Liver (tissue), 9 donors: ENCODE results near the gene COPZ2. TPM values are rescaled to one million over a fixed set of nuclear protein-coding genes. Genes with fewer than 3 reads are reported as not detected.

Experiments used
- DNase-seq: peaks from one replicate; pipeline ENCODE4 v3.0.0-alpha.2; 2017; ENCODE audit warnings: low spot score
- H3K27ac ChIP-seq, 2 donors: one replicate each; pipeline ENCODE4 v1.7.0; 2013; ENCODE audit warnings: inconsistent platforms in 2 of 2, low read length in 2 of 2, control low read depth in 1 of 2, low read depth in 1 of 2, mild to moderate bottlenecking in 1 of 2
- H3K27me3 ChIP-seq, 4 donors: one replicate each; pipeline versions ENCODE4 v1.6.1 to v1.7.0; 2013; ENCODE audit warnings: low read length in 3 of 4, inconsistent platforms in 1 of 4, mild to moderate bottlenecking in 1 of 4, moderate library complexity in 1 of 4; ENCODE audit not compliant: control insufficient read depth in 4 of 4, insufficient read depth in 4 of 4
- H3K36me3 ChIP-seq, 4 donors: one replicate each; pipeline versions ENCODE4 v1.6.1 to v1.7.0; 2013; ENCODE audit warnings: low read length in 3 of 4, mild to moderate bottlenecking in 3 of 4, low read depth in 1 of 4, moderate library complexity in 1 of 4; ENCODE audit not compliant: control insufficient read depth in 4 of 4, insufficient read depth in 3 of 4
- H3K4me1 ChIP-seq, 4 donors: one replicate each; pipeline versions ENCODE4 v1.6.1 to v1.7.0; 2013; ENCODE audit warnings: low read length in 3 of 4, mild to moderate bottlenecking in 3 of 4, moderate library complexity in 1 of 4; ENCODE audit not compliant: control insufficient read depth in 4 of 4, insufficient read depth in 4 of 4
- H3K4me3 ChIP-seq, 3 donors: one replicate each; pipeline versions ENCODE4 v1.6.1 to v1.7.0; 2013; ENCODE audit warnings: low read length in 3 of 3, control low read depth in 1 of 3, low read depth in 1 of 3, mild to moderate bottlenecking in 1 of 3
- H3K9ac ChIP-seq, 2 donors: one replicate each; pipeline ENCODE4 v1.7.0; 2013; ENCODE audit warnings: low read length in 2 of 2, mild to moderate bottlenecking in 2 of 2, moderate library complexity in 2 of 2, control low read depth in 1 of 2, low read depth in 1 of 2
- H3K9me3 ChIP-seq, 4 donors: one replicate each; pipeline versions ENCODE4 v1.6.1 to v1.7.0; 2013; ENCODE audit warnings: low read length in 3 of 4; ENCODE audit not compliant: control insufficient read depth in 4 of 4
- EGR1 ChIP-seq, 2 donors: IDR thresholded peaks; 2 replicates each; pipeline ENCODE4 v1.6.1; 2016 to 2018; ENCODE audit warnings: antibody characterized with exemption in 2 of 2, low read depth in 2 of 2
- FOXA1 ChIP-seq: IDR thresholded peaks from 2 replicates; pipeline ENCODE4 v1.6.1; 2016; ENCODE audit warnings: antibody characterized with exemption
- FOXA2 ChIP-seq: IDR thresholded peaks from 2 replicates; pipeline ENCODE4 v1.6.1; 2016; ENCODE audit warnings: antibody characterized with exemption
- GABPA ChIP-seq, 2 donors: IDR thresholded peaks in 1 of 2; conservative IDR thresholded peaks in 1 of 2; 2 replicates each; pipeline ENCODE4 v1.6.1; 2016; ENCODE audit warnings: antibody characterized with exemption in 2 of 2, mild to moderate bottlenecking in 1 of 2, moderate library complexity in 1 of 2
- HNF4A ChIP-seq, 2 donors: conservative IDR thresholded peaks; 2 replicates each; pipeline ENCODE4 v1.6.1; 2016; ENCODE audit warnings: antibody characterized with exemption in 2 of 2, mild to moderate bottlenecking in 2 of 2
- HNF4G ChIP-seq: IDR thresholded peaks from 2 replicates; pipeline ENCODE4 v1.6.1; 2016; ENCODE audit warnings: antibody characterized with exemption
- JUND ChIP-seq, 2 donors: IDR thresholded peaks; 2 replicates each; pipeline ENCODE4 v1.6.1; 2016; ENCODE audit warnings: antibody characterized with exemption in 2 of 2
- NR2F2 ChIP-seq: IDR thresholded peaks from 2 replicates; pipeline ENCODE4 v1.6.1; 2016; ENCODE audit warnings: antibody characterized with exemption
- RAD21 ChIP-seq, 2 donors: IDR thresholded peaks; 2 replicates each; pipeline ENCODE4 v1.6.1; 2016; ENCODE audit warnings: antibody characterized with exemption in 2 of 2, mild to moderate bottlenecking in 2 of 2
- RXRA ChIP-seq, 2 donors: IDR thresholded peaks; 2 replicates each; pipeline ENCODE4 v1.6.1; 2017 to 2018; ENCODE audit warnings: antibody characterized with exemption in 2 of 2, mild to moderate bottlenecking in 1 of 2
- SP1 ChIP-seq: IDR thresholded peaks from 2 replicates; pipeline ENCODE4 v1.6.1; 2018; ENCODE audit warnings: antibody characterized with exemption, mild to moderate bottlenecking
- TAF1 ChIP-seq: conservative IDR thresholded peaks from 2 replicates; pipeline ENCODE4 v1.6.1; 2016; ENCODE audit warnings: antibody characterized with exemption, mild to moderate bottlenecking
- YY1 ChIP-seq: IDR thresholded peaks from 2 replicates; pipeline ENCODE4 v1.6.1; 2016; ENCODE audit warnings: antibody characterized with exemption, mild to moderate bottlenecking
- WGBS: extraction: QIAGEN DNeasy Blood & Tissue Kit; methylation state at CpG from one replicate; pipeline ENCODE4 v1.1.7; 2013; 5-methylcytosine and 5-hydroxymethylcytosine counted together
- polyA plus RNA-seq, 2 donors: library from polyadenylated mRNA; stranded (reverse) in 1 of 2; unstranded in 1 of 2; fragments of 200-250 nt in 1 of 2; fragments of >200 nt in 1 of 2; fragmentation: Nextera tagmentation in 1 of 2; extraction: Ambion mirVana in 1 of 2; gene quantifications; one replicate each; pipeline versions ENCODE4 v1.2.1 to v1.2.3, GENCODE V29; 2013 to 2015
- total RNA-seq, 2 donors: library from RNA; depleted of rRNA; stranded (reverse); fragments of >200 nt; gene quantifications; one replicate each; pipeline ENCODE4 v1.2.3, GENCODE V29; 2014
- TF ChIP-seq, protein P1 (sequence below): IDR thresholded peaks from 2 replicates; pipeline ENCODE4 v1.6.1; 2016; ENCODE audit warnings: antibody characterized with exemption
- TF ChIP-seq, protein P2 (sequence below): IDR thresholded peaks from 2 replicates; pipeline ENCODE4 v1.6.1; 2016; ENCODE audit warnings: antibody characterized with exemption
- TF ChIP-seq, protein P3 (sequence below): fragments of 150-350 bp; IDR thresholded peaks from 2 replicates; pipeline ENCODE4 v1.5.1; 2017; ENCODE audit warnings: improper control_type of control experiment, low read depth, low read length; ENCODE audit not compliant: missing input control
- TF ChIP-seq, protein P4 (sequence below): IDR thresholded peaks from 2 replicates; pipeline ENCODE4 v1.6.1; 2016; ENCODE audit warnings: antibody characterized with exemption, mild to moderate bottlenecking
- TF ChIP-seq, protein P5 (sequence below): IDR thresholded peaks from 2 replicates; pipeline ENCODE4 v1.6.1; 2016; ENCODE audit warnings: antibody characterized with exemption
- donor health status: healthy.
- donor health status: healthy.
- donor health status: healthy.
- donor health status: healthy.
- donor health status: healthy.

The COPZ2 gene
- total and polyA plus RNA-seq, 4 donors = 2.6 to 38.1 (median 17.8) TPM

DNA sequence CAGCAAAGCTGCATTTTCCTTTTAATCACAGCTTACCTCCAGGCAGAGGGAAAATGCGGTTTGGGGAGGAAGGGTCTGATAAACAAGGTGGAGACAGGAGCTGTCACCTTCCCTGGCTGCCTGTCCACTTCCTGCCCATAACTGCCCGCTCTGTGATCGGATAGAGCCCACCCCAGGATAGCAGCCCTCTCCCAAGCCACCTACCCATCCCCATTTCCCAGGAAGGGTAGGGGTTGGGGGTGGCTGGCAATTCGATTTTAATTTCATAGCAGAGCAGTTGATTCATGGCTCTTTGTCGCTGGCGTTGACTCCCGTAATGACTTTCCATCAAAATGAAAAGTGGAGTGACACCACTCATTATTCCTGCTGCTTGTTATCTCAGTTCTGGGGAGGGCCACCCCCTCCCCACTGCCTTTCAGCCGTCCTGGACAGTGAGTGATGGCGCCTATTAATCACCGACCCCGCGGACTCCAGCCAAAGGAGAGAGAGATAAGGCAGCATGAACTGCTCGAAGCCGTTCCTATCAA lies 55.4 kb downstream of the COPZ2 start:
- Histone ChIP-seq H3K36me3 (peaks cover 7 to 64% (median 48%) of the 10 kb centered on the region in 4 donors), H3K27me3 (no peaks in the 10 kb centered on the region), H3K9ac (no peak overlapping the region), H3K27ac (no peak overlapping the region), H3K4me3 (no peak overlapping the region), H3K4me1 (peaks cover 0 to 5% (median 1%) of the 10 kb centered on the region in 4 donors), H3K9me3 (no peaks in the 10 kb centered on the region)
- TF ChIP-seq, protein P1, sequence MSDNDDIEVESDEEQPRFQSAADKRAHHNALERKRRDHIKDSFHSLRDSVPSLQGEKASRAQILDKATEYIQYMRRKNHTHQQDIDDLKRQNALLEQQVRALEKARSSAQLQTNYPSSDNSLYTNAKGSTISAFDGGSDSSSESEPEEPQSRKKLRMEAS = no peak
- TF ChIP-seq, protein P2, sequence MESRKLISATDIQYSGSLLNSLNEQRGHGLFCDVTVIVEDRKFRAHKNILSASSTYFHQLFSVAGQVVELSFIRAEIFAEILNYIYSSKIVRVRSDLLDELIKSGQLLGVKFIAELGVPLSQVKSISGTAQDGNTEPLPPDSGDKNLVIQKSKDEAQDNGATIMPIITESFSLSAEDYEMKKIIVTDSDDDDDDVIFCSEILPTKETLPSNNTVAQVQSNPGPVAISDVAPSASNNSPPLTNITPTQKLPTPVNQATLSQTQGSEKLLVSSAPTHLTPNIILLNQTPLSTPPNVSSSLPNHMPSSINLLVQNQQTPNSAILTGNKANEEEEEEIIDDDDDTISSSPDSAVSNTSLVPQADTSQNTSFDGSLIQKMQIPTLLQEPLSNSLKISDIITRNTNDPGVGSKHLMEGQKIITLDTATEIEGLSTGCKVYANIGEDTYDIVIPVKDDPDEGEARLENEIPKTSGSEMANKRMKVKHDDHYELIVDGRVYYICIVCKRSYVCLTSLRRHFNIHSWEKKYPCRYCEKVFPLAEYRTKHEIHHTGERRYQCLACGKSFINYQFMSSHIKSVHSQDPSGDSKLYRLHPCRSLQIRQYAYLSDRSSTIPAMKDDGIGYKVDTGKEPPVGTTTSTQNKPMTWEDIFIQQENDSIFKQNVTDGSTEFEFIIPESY = no peak
- TF ChIP-seq, protein P3, sequence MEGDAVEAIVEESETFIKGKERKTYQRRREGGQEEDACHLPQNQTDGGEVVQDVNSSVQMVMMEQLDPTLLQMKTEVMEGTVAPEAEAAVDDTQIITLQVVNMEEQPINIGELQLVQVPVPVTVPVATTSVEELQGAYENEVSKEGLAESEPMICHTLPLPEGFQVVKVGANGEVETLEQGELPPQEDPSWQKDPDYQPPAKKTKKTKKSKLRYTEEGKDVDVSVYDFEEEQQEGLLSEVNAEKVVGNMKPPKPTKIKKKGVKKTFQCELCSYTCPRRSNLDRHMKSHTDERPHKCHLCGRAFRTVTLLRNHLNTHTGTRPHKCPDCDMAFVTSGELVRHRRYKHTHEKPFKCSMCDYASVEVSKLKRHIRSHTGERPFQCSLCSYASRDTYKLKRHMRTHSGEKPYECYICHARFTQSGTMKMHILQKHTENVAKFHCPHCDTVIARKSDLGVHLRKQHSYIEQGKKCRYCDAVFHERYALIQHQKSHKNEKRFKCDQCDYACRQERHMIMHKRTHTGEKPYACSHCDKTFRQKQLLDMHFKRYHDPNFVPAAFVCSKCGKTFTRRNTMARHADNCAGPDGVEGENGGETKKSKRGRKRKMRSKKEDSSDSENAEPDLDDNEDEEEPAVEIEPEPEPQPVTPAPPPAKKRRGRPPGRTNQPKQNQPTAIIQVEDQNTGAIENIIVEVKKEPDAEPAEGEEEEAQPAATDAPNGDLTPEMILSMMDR = no peak
- TF ChIP-seq JUND (IDR thresholded peaks at IDR 0.05) (no peak), TAF1 (no peak)
- no peak for DNase-seq
- WGBS = 89% methylated on average over 14 of the region's 14 CpGs

DNA sequence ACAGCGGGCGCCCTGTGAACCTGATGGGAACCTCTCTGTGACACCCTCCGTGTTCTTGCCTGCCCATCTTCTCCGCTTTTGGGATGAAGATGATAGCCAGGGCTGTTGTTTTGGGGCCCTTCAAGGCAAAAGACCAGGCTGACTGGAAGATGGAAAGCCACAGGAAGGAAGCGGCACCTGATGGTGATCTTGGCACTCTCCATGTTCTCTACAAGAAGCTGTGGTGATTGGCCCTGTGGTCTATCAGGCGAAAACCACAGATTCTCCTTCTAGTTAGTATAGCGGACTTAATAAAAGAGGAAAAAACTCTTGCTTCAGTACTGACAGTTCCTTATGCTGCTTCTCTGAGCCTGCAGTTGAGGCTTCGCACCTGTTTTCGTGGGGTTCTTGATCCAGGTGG lies 56.1 kb downstream of the COPZ2 start:
- Histone ChIP-seq H3K9ac (no peak overlapping the region), H3K4me1 (peaks cover 0 to 5% (median 1%) of the 10 kb centered on the region in 4 donors), H3K4me3 (no peak overlapping the region), H3K9me3 (no peaks in the 10 kb centered on the region), H3K27me3 (no peaks in the 10 kb centered on the region), H3K27ac (no peak overlapping the region), H3K36me3 (peaks cover 7 to 69% (median 52%) of the 10 kb centered on the region in 4 donors)
- TF ChIP-seq TAF1 (no peak), FOXA1 (no peak), RAD21 (IDR thresholded peaks at IDR 0.05) (no peak), GABPA (IDR thresholded peaks at IDR 0.05 in 1 of 2, conservative IDR thresholded peaks at IDR 0.05 in 1 of 2) (no peak), RXRA (IDR thresholded peaks at IDR 0.05) (no peak), FOXA2 (no peak), HNF4A (conservative IDR thresholded peaks at IDR 0.05) (no peak), YY1 (no peak), JUND (IDR thresholded peaks at IDR 0.05) (no peak), SP1 (no peak), HNF4G (no peak), NR2F2 (no peak), EGR1 (IDR thresholded peaks at IDR 0.05; ENCODE audit: low read depth in 2 of 2) (no peak)
- TF ChIP-seq, protein P3 = no peak
- TF ChIP-seq, protein P2 = no peak
- TF ChIP-seq, protein P1 = no peak
- TF ChIP-seq, protein P4, sequence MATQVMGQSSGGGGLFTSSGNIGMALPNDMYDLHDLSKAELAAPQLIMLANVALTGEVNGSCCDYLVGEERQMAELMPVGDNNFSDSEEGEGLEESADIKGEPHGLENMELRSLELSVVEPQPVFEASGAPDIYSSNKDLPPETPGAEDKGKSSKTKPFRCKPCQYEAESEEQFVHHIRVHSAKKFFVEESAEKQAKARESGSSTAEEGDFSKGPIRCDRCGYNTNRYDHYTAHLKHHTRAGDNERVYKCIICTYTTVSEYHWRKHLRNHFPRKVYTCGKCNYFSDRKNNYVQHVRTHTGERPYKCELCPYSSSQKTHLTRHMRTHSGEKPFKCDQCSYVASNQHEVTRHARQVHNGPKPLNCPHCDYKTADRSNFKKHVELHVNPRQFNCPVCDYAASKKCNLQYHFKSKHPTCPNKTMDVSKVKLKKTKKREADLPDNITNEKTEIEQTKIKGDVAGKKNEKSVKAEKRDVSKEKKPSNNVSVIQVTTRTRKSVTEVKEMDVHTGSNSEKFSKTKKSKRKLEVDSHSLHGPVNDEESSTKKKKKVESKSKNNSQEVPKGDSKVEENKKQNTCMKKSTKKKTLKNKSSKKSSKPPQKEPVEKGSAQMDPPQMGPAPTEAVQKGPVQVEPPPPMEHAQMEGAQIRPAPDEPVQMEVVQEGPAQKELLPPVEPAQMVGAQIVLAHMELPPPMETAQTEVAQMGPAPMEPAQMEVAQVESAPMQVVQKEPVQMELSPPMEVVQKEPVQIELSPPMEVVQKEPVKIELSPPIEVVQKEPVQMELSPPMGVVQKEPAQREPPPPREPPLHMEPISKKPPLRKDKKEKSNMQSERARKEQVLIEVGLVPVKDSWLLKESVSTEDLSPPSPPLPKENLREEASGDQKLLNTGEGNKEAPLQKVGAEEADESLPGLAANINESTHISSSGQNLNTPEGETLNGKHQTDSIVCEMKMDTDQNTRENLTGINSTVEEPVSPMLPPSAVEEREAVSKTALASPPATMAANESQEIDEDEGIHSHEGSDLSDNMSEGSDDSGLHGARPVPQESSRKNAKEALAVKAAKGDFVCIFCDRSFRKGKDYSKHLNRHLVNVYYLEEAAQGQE = no peak
- TF ChIP-seq, protein P5, sequence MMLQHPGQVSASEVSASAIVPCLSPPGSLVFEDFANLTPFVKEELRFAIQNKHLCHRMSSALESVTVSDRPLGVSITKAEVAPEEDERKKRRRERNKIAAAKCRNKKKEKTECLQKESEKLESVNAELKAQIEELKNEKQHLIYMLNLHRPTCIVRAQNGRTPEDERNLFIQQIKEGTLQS = no peak
- 80% methylated on average over 9 of the region's 9 CpGs for WGBS
- DNase-seq = no peak
